Ammon's horn (tissue), 1 donor: ENCODE results near the gene SP5.
"Not testable (repeated sequence)": the region's sequence is repeated elsewhere in the genome, so short reads cannot be mapped to it uniquely, and the experiment has no call there.

Experiments used
- DNase-seq: peaks from one replicate; pipeline ENCODE4 v3.0.0-alpha.2; 2016; ENCODE audit warnings: low spot score

The SP5 gene

GRCh38 chr2:170739048-170739447 is 23.9 kb downstream of the SP5 start:
- no peak for DNase-seq

- DNase-seq, result no peak
Measured at GRCh38 chr2:170739507-170740046, 24.4 kb downstream of the SP5 start.

GRCh38 chr2:170740660-170741059 is 25.5 kb downstream of the SP5 start:
- DNase-seq, result no peak

GRCh38 chr2:170742000-170742399 is 26.9 kb downstream of the SP5 start:
- no peak for DNase-seq

DNA sequence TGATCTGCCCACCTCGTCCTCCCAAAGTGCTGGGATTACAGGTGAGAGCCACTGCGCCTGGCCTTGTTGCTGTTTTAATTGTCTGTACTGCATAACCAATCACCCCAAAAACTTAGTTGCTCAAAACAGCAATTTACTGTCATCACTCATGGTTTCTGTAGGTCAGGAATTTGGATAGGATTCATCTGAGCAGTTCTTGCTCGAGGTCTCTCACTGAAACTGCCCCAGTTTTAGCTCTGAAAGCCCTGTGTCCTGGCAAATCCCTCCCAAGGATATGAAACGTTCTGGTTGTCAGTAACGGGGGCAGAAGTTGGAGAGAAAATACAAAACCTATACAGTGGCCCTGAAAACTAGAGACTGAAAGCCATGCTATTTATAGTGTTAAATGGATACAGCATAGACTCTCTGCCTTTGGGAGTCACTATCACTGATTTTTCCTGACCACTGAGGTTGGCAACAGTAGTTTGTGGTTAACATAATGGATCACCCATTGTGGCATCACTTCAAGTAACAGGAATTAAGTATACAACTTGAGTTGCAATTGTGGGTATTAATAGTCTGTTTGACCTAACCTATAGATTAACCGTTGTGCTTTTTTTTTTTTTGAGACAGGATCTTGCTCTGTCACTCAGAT is 27.9 kb downstream of the SP5 start:
- no peak for DNase-seq

DNA sequence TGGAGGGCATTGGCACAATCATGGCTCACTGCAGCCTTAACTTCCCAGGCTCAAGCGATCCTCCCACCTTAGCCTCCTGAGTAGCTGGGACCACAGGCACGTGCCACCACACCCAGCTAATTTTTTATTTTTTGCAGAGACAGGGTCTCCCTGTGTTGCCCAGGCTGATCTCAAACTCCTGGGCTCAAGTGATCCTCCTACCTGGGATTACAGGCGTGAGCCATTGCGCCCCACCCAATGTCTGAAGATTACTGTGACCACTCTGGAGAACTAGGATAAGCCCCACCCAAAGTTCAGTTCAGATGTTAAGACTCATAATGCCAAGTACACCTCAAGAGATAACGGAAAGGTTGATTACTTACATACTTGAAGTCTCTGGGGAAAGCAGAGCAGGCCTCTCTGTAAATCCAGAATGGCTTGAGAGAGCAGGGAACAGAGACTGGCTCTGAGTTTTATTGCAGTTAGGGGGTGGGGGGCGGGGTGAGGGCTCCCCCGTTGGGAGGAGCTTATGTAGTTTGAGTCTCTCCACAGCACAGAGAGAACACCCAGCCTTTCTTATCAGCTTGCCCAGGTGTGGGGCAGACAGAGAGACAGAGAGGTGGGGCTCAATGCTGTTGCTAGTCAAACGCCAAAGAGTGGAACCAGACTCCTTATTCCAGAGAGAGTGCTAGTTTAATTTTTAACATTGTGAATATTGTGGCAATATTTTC is 28.5 kb downstream of the SP5 start:
- DNase-seq, result no peak

DNA sequence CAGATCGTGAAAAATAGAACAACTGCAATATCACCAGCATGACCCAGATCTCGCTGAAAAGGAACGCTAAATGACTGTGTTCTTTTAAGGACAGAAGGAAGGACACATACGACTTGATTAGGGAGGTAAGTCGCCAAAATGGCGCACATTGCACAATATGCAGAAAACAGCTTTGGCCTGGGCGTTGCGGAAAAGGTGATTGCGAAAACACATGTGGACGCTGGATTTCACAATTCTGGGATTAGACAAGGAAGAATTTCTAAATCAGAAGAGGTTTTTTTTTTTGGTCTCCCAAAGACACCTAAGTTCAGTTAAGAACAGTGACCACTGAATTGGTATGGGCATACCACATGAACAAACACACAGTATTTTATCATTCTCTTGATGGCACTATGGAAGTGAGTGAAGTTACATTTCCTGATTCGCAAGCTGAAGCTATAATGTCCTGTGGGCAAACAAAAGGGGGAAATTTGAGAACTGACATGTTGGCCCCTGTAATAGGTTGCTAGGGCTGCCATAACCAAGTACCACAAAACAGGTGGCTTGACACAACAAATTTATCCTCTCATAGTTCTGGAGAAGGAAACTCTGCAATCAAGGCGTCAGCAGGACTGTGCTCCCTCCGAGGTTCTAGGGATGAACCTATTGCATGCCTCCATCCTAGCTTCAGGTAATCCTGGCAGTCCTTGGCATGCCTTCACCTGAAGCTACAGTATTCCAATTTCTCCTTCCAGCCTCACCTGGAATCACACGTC is 29.3 kb downstream of the SP5 start:
- no peak for DNase-seq

- DNase-seq, result no peak
Measured at GRCh38 chr2:170745305-170745704, 30.2 kb downstream of the SP5 start.

DNA sequence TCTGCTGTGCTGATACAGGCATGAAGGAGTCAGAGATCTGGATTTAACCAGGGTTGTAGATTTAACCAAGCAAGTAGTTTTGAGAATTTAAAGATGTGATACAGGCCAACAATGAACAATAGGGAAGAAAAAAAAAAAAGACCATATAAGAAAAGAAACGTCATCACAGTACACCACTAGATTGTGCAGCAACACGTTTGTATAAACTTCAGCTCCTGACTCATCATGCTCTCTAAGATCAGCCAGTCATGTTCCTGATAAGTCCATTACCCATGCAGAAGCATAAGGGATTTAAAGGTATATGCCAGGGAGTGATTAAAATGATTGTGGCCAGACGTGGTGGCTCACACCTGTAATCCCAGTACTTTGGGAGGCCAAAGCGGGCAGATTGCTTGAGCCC is 32.8 kb downstream of the SP5 start:
- no peak for DNase-seq

- not testable (repeated sequence) for DNase-seq
Measured at GRCh38 chr2:170751555-170751954, 36.4 kb downstream of the SP5 start.

- no peak for DNase-seq
Measured at GRCh38 chr2:170761572-170761971, 46.4 kb downstream of the SP5 start.

DNA sequence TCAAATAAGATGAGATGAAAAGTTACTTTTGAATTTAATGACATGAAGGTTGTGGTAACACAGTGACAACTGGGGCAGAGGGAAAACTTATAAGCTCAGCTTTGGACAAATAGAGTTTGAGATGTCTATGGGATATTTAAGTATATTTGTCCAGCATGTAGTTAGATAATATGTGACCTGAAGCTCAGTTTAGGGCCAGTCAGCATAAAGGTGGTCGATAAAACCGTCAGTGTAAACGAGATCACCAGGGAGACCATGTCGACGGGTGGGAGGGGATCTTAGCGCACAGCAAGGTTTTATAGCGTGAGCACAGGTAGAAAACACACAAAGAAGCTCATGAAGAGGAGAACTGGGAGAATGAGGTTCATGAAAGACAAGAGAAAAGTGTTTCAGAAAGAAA is 47.6 kb downstream of the SP5 start:
- DNase-seq, result no peak

GRCh38 chr2:170763232-170763631 is 48.1 kb downstream of the SP5 start:
- no peak for DNase-seq

GRCh38 chr2:170764880-170765261 is 49.7 kb downstream of the SP5 start:
- DNase-seq, result no peak

GRCh38 chr2:170766693-170767092 is 51.6 kb downstream of the SP5 start:
- DNase-seq, result no peak
